Measurements from ENCODE around the gene ITGB3BP. TPM values are rescaled to one million over a fixed set of nuclear protein-coding genes. Genes with fewer than 3 reads are reported as not detected.

The ITGB3BP gene
- total RNA-seq, 1 experiment from 2014 or later: 50.2 TPM

GRCh38 chr1:63486629-63487028 lies 36.4 kb downstream of the ITGB3BP start (continued):
- TF ChIP-seq ZBTB33 (IDR thresholded peaks at IDR 0.05; ENCODE audit: extremely low read depth, insufficient replicate concordance, low read length): no peak
- TF ChIP-seq RAD21 (IDR thresholded peaks at IDR 0.05; ENCODE audit: low read depth): no peak
- no peak for TF ChIP-seq TCF7L2 (IDR thresholded peaks at IDR 0.05; ENCODE audit: borderline replicate concordance, extremely low read depth, insufficient read depth, insufficient read length)

GRCh38 chr1:63480057-63480456 lies 43.0 kb downstream of the ITGB3BP start:
- ChIA-PET CTCF (no interaction called here), POLR2A (no interaction called here)
- ATAC-seq: no peak

More at GRCh38 chr1:63480057-63480456, 43.0 kb downstream of the ITGB3BP start:
- no peaks in the 10 kb centered on the region; the same call in 1 of the 2 replicates for H3K9me2 ChIP-seq (ENCODE audit: insufficient read depth)
- H2AFZ ChIP-seq (ENCODE audit: low read depth, low read length, poor library complexity, severe bottlenecking): no peak overlapping the region
- no peaks in the 10 kb centered on the region for H3K9me3 ChIP-seq (ENCODE audit: control insufficient read depth in 1 of 2, insufficient read depth in 1 of 2, low read depth in 1 of 2, low read length in 2 of 2)
- H3K27ac ChIP-seq (ENCODE audit: low read depth, low read length): no peak overlapping the region
- no peak overlapping the region for H3K4me2 ChIP-seq (ENCODE audit: low read length)
- no peaks in the 10 kb centered on the region for H3K36me3 ChIP-seq (ENCODE audit: control insufficient read depth in 1 of 2, insufficient read depth in 2 of 2, low read length in 2 of 2)
- H3K9ac ChIP-seq (ENCODE audit: low read length): no peak overlapping the region
- DNase-seq (ENCODE audit: low read depth, low spot score): no peak
- intact Hi-C loops (cut with micrococcal nuclease): no loop called here
- TF ChIP-seq SRF (IDR thresholded peaks at IDR 0.05; ENCODE audit: low read depth) (no peak), ZBTB33 (IDR thresholded peaks at IDR 0.05; ENCODE audit: extremely low read depth, insufficient replicate concordance, low read length) (no peak), ELF1 (IDR thresholded peaks at IDR 0.05; ENCODE audit: borderline replicate concordance, low read depth) (no peak), EZH2 (IDR thresholded peaks at IDR 0.05) (no peak), YY1 (IDR thresholded peaks at IDR 0.05; ENCODE audit: extremely low read depth, insufficient replicate concordance, low read depth, low read length) (no peak), SP1 (IDR thresholded peaks at IDR 0.05; ENCODE audit: low read depth) (no peak)
- no peaks in the 10 kb centered on the region for H4K20me1 ChIP-seq (ENCODE audit: insufficient read depth)
- H3K4me1 ChIP-seq (ENCODE audit: control insufficient read depth in 1 of 2, insufficient read depth in 2 of 2, low read length in 2 of 2): no peaks in the 10 kb centered on the region
- no peak overlapping the region for H3K4me3 ChIP-seq (replicated peaks in 1 of 2; ENCODE audit: low read depth in 1 of 2, low read length in 2 of 2)
- no TSS peak for BruUV-seq (replicated peaks)
- no peaks in the 10 kb centered on the region for H3K27me3 ChIP-seq (ENCODE audit: insufficient read depth, low read length)
- no peaks in the 10 kb centered on the region for H3K79me2 ChIP-seq (ENCODE audit: insufficient read depth, low read length)
- RAD21 ChIA-PET (ENCODE audit: low non-redundant PET in 1 of 2, low total read pairs in 2 of 2, uncharacterized antibody in 2 of 2, unreplicated experiment in 2 of 2): no interaction called here

Measured in HCT116 (cell line).